ENCODE results near the gene MUC21.
"Not testable (repeated sequence)": the region's sequence is repeated elsewhere in the genome, so short reads cannot be mapped to it uniquely, and the experiment has no call there.

The MUC21 gene

GRCh38 chr6:30966154-30966553 is 17.4 kb upstream of the MUC21 start:
- in situ Hi-C loops (cut with MboI; ENCODE audit: low sequenced_read_pairs): no loop called here

- in situ Hi-C loops (cut with MboI; ENCODE audit: low sequenced_read_pairs): not testable (repeated sequence)
These were observed 14.3 kb upstream of the MUC21 start for GRCh38 chr6:30969171-30969570.

GRCh38 chr6:30970946-30971345 is 12.6 kb upstream of the MUC21 start:
- in situ Hi-C loops (cut with MboI; ENCODE audit: low sequenced_read_pairs): no loop called here

GRCh38 chr6:30972816-30973215 is 10.7 kb upstream of the MUC21 start:
- in situ Hi-C loops (cut with MboI; ENCODE audit: low sequenced_read_pairs): no loop called here

- in situ Hi-C loops (cut with MboI; ENCODE audit: low sequenced_read_pairs): no loop called here
These were observed 8.8 kb upstream of the MUC21 start for GRCh38 chr6:30974490-30975252.

- in situ Hi-C loops (cut with MboI; ENCODE audit: low sequenced_read_pairs): no loop called here
These were observed 4.4 kb upstream of the MUC21 start for GRCh38 chr6:30979141-30979540.

- in situ Hi-C loops (cut with MboI; ENCODE audit: low sequenced_read_pairs): no loop called here
These were observed 3.8 kb upstream of the MUC21 start for GRCh38 chr6:30979690-30980089.

GRCh38 chr6:30981942-30982772 is 1.4 kb upstream of the MUC21 start:
- in situ Hi-C loops (cut with MboI; ENCODE audit: low sequenced_read_pairs): no loop called here

- in situ Hi-C loops (cut with MboI; ENCODE audit: low sequenced_read_pairs): no loop called here
These were observed 2.0 kb downstream of the MUC21 start for GRCh38 chr6:30985490-30985889.

GRCh38 chr6:30987304-30987703 is 3.8 kb downstream of the MUC21 start:
- in situ Hi-C loops (cut with MboI; ENCODE audit: low sequenced_read_pairs): no loop called here

- in situ Hi-C loops (cut with MboI; ENCODE audit: low sequenced_read_pairs): no loop called here
These were observed 4.8 kb downstream of the MUC21 start for GRCh38 chr6:30988209-30988825.

GRCh38 chr6:30990422-30991086 is 7.0 kb downstream of the MUC21 start:
- in situ Hi-C loops (cut with MboI; ENCODE audit: low sequenced_read_pairs): no loop called here

GRCh38 chr6:30991891-30992290 is 8.4 kb downstream of the MUC21 start:
- in situ Hi-C loops (cut with MboI; ENCODE audit: low sequenced_read_pairs): no loop called here

GRCh38 chr6:30997301-30997700 is 13.8 kb downstream of the MUC21 start:
- in situ Hi-C loops (cut with MboI; ENCODE audit: low sequenced_read_pairs): no loop called here

- in situ Hi-C loops (cut with MboI; ENCODE audit: low sequenced_read_pairs): no loop called here
These were observed 15.3 kb downstream of the MUC21 start for GRCh38 chr6:30998785-30999184.

GRCh38 chr6:31000067-31000860 is 16.7 kb downstream of the MUC21 start:
- in situ Hi-C loops (cut with MboI; ENCODE audit: low sequenced_read_pairs): not testable (repeated sequence)

- in situ Hi-C loops (cut with MboI; ENCODE audit: low sequenced_read_pairs): no loop called here
These were observed 17.9 kb downstream of the MUC21 start for GRCh38 chr6:31001281-31001888.

- in situ Hi-C loops (cut with MboI; ENCODE audit: low sequenced_read_pairs): no loop called here
These were observed 19.0 kb downstream of the MUC21 start for GRCh38 chr6:31002471-31002870.

GRCh38 chr6:31004794-31005193 is 21.3 kb downstream of the MUC21 start:
- in situ Hi-C loops (cut with MboI; ENCODE audit: low sequenced_read_pairs): no loop called here
